ENCODE results near the gene CCDC192. TPM values are rescaled to one million over a fixed set of nuclear protein-coding genes. Genes with fewer than 3 reads are reported as not detected.

Gene CCDC192
- total RNA-seq, 1 experiment from 2014 or later, result not detected

GRCh38 chr5:127933348-127933747 lies 230.2 kb downstream of the CCDC192 start:
- no TSS peak for BruUV-seq (replicated peaks)
- Mint-ChIP-seq H3K27me3 (ENCODE audit: insufficient read depth, unreplicated experiment) (no peaks in the 10 kb centered on the region), H3K4me1 (ENCODE audit: insufficient read depth, unreplicated experiment) (peaks cover 22% of the 10 kb centered on the region), H3K4me3 (ENCODE audit: unreplicated experiment) (no peak overlapping the region), H3K9me3 (ENCODE audit: unreplicated experiment) (no peaks in the 10 kb centered on the region), H3K36me3 (ENCODE audit: insufficient read depth, unreplicated experiment) (peaks cover 8% of the 10 kb centered on the region), H3K27ac (ENCODE audit: low read depth, unreplicated experiment) (no peak overlapping the region)
- DNase-seq (ENCODE audit: unreplicated experiment), result no peak
- TF ChIP-seq, protein P1, sequence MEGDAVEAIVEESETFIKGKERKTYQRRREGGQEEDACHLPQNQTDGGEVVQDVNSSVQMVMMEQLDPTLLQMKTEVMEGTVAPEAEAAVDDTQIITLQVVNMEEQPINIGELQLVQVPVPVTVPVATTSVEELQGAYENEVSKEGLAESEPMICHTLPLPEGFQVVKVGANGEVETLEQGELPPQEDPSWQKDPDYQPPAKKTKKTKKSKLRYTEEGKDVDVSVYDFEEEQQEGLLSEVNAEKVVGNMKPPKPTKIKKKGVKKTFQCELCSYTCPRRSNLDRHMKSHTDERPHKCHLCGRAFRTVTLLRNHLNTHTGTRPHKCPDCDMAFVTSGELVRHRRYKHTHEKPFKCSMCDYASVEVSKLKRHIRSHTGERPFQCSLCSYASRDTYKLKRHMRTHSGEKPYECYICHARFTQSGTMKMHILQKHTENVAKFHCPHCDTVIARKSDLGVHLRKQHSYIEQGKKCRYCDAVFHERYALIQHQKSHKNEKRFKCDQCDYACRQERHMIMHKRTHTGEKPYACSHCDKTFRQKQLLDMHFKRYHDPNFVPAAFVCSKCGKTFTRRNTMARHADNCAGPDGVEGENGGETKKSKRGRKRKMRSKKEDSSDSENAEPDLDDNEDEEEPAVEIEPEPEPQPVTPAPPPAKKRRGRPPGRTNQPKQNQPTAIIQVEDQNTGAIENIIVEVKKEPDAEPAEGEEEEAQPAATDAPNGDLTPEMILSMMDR (IDR thresholded peaks at IDR 0.05; ENCODE audit: unreplicated experiment), result no peak
- ChIA-PET POLR2A (interaction anchor here (2.0 kb wide), 1 partner anchor 26 kb away, joined by 12 read pairs; no protein-coding TSS in a partner anchor), CTCF (interaction anchor here (1.3 kb wide), 1 partner anchor 23 kb away, joined by 5 read pairs; no protein-coding TSS in a partner anchor)
- intact Hi-C loops (cut with micrococcal nuclease), result no loop called here

DNA sequence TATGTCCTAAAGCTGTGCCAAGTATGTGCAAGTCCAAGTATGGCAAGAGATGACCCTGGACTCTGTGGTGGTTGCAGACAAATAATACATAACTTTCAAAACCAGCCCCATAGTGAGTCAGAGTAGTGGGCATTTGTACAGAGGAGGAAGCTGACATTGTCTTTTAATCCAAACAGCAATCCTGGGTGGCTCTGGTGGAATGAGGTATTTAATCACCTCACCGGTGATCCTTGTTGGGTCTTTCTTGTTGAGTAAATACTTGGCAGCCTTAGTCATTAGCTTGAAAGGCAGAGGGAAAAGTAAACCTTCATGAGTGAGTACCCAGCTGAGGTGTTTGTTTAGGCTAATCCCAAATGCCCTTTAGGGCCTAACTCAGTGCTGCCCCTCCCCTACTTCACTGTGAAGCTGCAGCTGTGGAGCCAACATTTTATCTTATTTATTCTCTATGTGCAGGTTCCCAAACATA lies 231.6 kb downstream of the CCDC192 start:
- intact Hi-C loops (cut with micrococcal nuclease), result no loop called here
- Mint-ChIP-seq H3K4me3 (ENCODE audit: unreplicated experiment) (no peak overlapping the region), H3K27me3 (ENCODE audit: insufficient read depth, unreplicated experiment) (no peaks in the 10 kb centered on the region), H3K36me3 (ENCODE audit: insufficient read depth, unreplicated experiment) (peaks cover 8% of the 10 kb centered on the region), H3K9me3 (ENCODE audit: unreplicated experiment) (no peaks in the 10 kb centered on the region), H3K27ac (ENCODE audit: low read depth, unreplicated experiment) (peak overlapping the region; percentile 44), H3K4me1 (ENCODE audit: insufficient read depth, unreplicated experiment) (peaks cover 22% of the 10 kb centered on the region)
- TF ChIP-seq, protein P1 (IDR thresholded peaks at IDR 0.05; ENCODE audit: unreplicated experiment), result no peak
- DNase-seq (ENCODE audit: unreplicated experiment), result peak; percentile 99
- POLR2A ChIA-PET, result interaction anchor here (1.3 to 2.0 kb wide), 4 partner anchors 9 to 36 kb away, joined by 4 to 12 read pairs (median 4); no protein-coding TSS in a partner anchor
- CTCF ChIA-PET, result interaction anchor here (0.5 to 1.0 kb wide), 4 partner anchors 12 to 152 kb away, joined by 3 to 5 read pairs (median 4); no protein-coding TSS in a partner anchor
- BruUV-seq (replicated peaks), result no TSS peak

DNA sequence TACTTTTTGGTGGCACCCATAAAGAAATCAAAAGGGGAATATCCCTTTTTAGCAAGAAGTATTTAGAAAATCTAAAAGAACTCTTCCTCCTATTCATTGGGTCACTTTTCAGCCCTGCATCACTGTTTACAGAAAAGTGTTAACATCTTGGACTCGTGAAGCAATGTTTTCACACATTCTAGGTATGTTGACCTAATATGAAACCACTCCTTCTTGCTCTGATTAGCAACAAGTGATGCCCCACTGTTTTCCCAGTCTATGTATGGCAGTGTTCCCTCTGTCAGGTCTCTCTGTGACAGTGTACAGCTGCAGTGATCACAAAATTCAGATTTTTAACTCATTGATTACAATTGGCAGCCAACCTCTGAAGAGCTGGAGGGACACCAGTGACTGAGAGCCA lies 232.2 kb downstream of the CCDC192 start:
- TF ChIP-seq, protein P1 (IDR thresholded peaks at IDR 0.05; ENCODE audit: unreplicated experiment), result no peak
- CTCF ChIA-PET, result interaction anchor here (0.5 to 0.9 kb wide), 4 partner anchors 23 to 152 kb away, joined by 3 to 5 read pairs (median 3); no protein-coding TSS in a partner anchor
- Mint-ChIP-seq H3K36me3 (ENCODE audit: insufficient read depth, unreplicated experiment) (peaks cover 8% of the 10 kb centered on the region), H3K27ac (ENCODE audit: low read depth, unreplicated experiment) (peak overlapping the region; percentile 44), H3K4me3 (ENCODE audit: unreplicated experiment) (no peak overlapping the region), H3K27me3 (ENCODE audit: insufficient read depth, unreplicated experiment) (no peaks in the 10 kb centered on the region), H3K9me3 (ENCODE audit: unreplicated experiment) (no peaks in the 10 kb centered on the region), H3K4me1 (ENCODE audit: insufficient read depth, unreplicated experiment) (peaks cover 22% of the 10 kb centered on the region)
- DNase-seq (ENCODE audit: unreplicated experiment), result peak; percentile 38
- POLR2A ChIA-PET, result interaction anchor here (1.3 to 2.0 kb wide), 4 partner anchors 9 to 36 kb away, joined by 4 to 12 read pairs (median 4); no protein-coding TSS in a partner anchor
- intact Hi-C loops (cut with micrococcal nuclease), result no loop called here
- BruUV-seq (replicated peaks), result no TSS peak

- intact Hi-C loops (cut with micrococcal nuclease), result no loop called here
- POLR2A ChIA-PET, result no interaction called here
- H3K4me1 Mint-ChIP-seq (ENCODE audit: insufficient read depth, unreplicated experiment), result peaks cover 22% of the 10 kb centered on the region
- TF ChIP-seq, protein P1 (IDR thresholded peaks at IDR 0.05; ENCODE audit: unreplicated experiment), result no peak
- BruUV-seq (replicated peaks), result no TSS peak
- H3K36me3 Mint-ChIP-seq (ENCODE audit: insufficient read depth, unreplicated experiment), result peaks cover 8% of the 10 kb centered on the region
- no peak overlapping the region for H3K27ac Mint-ChIP-seq (ENCODE audit: low read depth, unreplicated experiment)
- CTCF ChIA-PET, result no interaction called here
- H3K4me3 Mint-ChIP-seq (ENCODE audit: unreplicated experiment), result no peak overlapping the region
- no peaks in the 10 kb centered on the region for H3K9me3 Mint-ChIP-seq (ENCODE audit: unreplicated experiment)
- no peak for DNase-seq (ENCODE audit: unreplicated experiment)
- no peaks in the 10 kb centered on the region for H3K27me3 Mint-ChIP-seq (ENCODE audit: insufficient read depth, unreplicated experiment)
Observed at GRCh38 chr5:127936439-127936972, 233.3 kb downstream of the CCDC192 start.

Measured in MCF 10A (cell line).